Measurements from ENCODE around the gene MYBPC3. TPM values are rescaled to one million over a fixed set of nuclear protein-coding genes. Genes with fewer than 3 reads are reported as not detected.
A peak's percentile ranks its signal among the peaks of the same experiment; 100 is the strongest.
"Not testable (repeated sequence)": the region's sequence is repeated elsewhere in the genome, so short reads cannot be mapped to it uniquely, and the experiment has no call there.

The MYBPC3 gene
- total and polyA plus RNA-seq, 2 donors from 2014 or later = 0.19 to 0.52 TPM

DNA sequence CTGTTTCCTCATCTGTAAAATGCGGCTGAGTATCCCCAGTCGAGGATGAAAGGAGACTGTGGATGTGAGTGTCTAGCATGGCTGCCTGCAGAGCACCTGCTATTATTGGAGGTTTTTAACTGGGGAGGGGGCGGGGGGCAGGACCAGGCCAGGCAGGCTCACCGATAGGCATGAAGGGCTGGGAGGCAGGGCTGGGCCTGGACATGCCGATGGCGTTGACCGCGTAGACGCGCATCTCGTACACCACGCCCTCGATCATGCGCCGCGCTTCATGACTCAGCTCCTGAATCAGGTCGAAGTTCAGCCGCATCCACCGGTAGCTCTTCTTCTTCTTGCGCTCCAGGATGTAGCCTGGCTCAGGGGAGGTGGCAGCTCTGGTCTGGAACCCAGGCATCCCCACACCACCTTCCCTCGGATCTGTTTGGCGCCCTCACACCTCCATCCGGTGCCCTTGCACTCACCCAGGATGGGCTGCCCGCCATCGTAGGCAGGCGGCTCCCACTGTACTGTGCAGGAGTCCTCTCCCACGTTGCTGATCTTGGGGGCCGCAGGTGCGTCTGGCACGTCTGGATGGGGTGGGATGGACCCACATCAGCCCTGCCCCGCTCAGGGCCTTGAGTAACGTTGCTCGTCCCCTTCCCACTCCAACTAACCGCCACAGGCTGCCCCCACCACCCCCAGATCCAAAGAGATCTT is 15.1 kb downstream of the MYBPC3 start:
- no peak for FAIRE-seq
- H3K9me3 ChIP-seq (ENCODE audit: control insufficient read depth in 2 of 3, insufficient read depth in 1 of 3, low read length in 3 of 3) = no peaks in the 10 kb centered on the region
- H3K27ac ChIP-seq (ENCODE audit: low read depth in 2 of 2, low read length in 2 of 2) = no peak overlapping the region
- H3K4me3 ChIP-seq (ENCODE audit: low read length in 3 of 3) = no peak overlapping the region
- no peak for TF ChIP-seq CTCF (IDR thresholded peaks at IDR 0.05; ENCODE audit: borderline replicate concordance, extremely low read depth, insufficient read depth)
- DNase-seq = peak in 2 of 5 donors; percentile 36 to 43
- intact Hi-C loops (cut with DNase I) = no loop called here
- no peak overlapping the region for H3K9ac ChIP-seq (ENCODE audit: low read length in 3 of 3)
- H3K4me1 ChIP-seq (ENCODE audit: control insufficient read depth in 2 of 3, insufficient read depth in 2 of 3, low read depth in 1 of 3, low read length in 3 of 3) = no peaks in the 10 kb centered on the region
- H3K36me3 ChIP-seq (ENCODE audit: control insufficient read depth in 2 of 3, insufficient read depth in 3 of 3, low read length in 3 of 3) = no peaks in the 10 kb centered on the region
- H3K27me3 ChIP-seq (ENCODE audit: control insufficient read depth, insufficient read depth, low read length) = no peaks in the 10 kb centered on the region

DNA sequence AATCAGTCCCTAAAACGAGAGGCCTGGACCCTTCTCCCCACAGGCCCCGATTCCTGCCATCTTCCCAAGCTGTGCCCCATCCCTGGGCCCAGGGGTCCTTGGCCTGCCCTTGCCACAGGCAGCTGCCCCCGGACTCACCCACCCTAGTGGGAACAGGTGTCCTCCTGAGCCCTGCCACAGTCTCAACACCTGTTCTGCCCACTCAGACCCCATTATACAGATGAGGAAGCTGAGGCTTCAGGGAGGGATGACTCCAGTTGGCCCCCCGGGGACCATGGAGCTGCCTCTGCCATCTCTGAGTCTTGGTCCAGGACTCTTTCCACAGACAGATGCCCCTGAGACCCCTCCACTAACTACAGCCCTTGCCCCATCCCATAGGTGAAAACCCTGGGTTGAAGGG is 15.9 kb downstream of the MYBPC3 start:
- Histone ChIP-seq H3K9ac (ENCODE audit: low read length in 3 of 3) (no peak overlapping the region), H3K27me3 (ENCODE audit: control insufficient read depth, insufficient read depth, low read length) (no peaks in the 10 kb centered on the region), H3K27ac (ENCODE audit: low read depth in 2 of 2, low read length in 2 of 2) (no peak overlapping the region), H3K4me3 (ENCODE audit: low read length in 3 of 3) (no peak overlapping the region), H3K36me3 (ENCODE audit: control insufficient read depth in 2 of 3, insufficient read depth in 3 of 3, low read length in 3 of 3) (no peaks in the 10 kb centered on the region), H3K4me1 (ENCODE audit: control insufficient read depth in 2 of 3, insufficient read depth in 2 of 3, low read depth in 1 of 3, low read length in 3 of 3) (no peaks in the 10 kb centered on the region), H3K9me3 (ENCODE audit: control insufficient read depth in 2 of 3, insufficient read depth in 1 of 3, low read length in 3 of 3) (no peaks in the 10 kb centered on the region)
- FAIRE-seq (no peak), DNase-seq (peak in 2 of 5 donors; percentile 25 to 62)
- intact Hi-C loops (cut with DNase I) = no loop called here
- no peak for TF ChIP-seq CTCF (IDR thresholded peaks at IDR 0.05; ENCODE audit: borderline replicate concordance, extremely low read depth, insufficient read depth)

- DNase-seq (peak in 2 of 5 donors; percentile 25 to 45), FAIRE-seq (no peak)
- intact Hi-C loops (cut with DNase I) = no loop called here
- no peak for TF ChIP-seq CTCF (IDR thresholded peaks at IDR 0.05; ENCODE audit: borderline replicate concordance, extremely low read depth, insufficient read depth)
- H3K4me3 ChIP-seq (ENCODE audit: low read length in 3 of 3) = no peak overlapping the region
- H3K9ac ChIP-seq (ENCODE audit: low read length in 3 of 3) = no peak overlapping the region
- H3K27me3 ChIP-seq (ENCODE audit: control insufficient read depth, insufficient read depth, low read length) = no peaks in the 10 kb centered on the region
- H3K9me3 ChIP-seq (ENCODE audit: control insufficient read depth in 2 of 3, insufficient read depth in 1 of 3, low read length in 3 of 3) = no peaks in the 10 kb centered on the region
- no peak overlapping the region for H3K27ac ChIP-seq (ENCODE audit: low read depth in 2 of 2, low read length in 2 of 2)
- H3K4me1 ChIP-seq (ENCODE audit: control insufficient read depth in 2 of 3, insufficient read depth in 2 of 3, low read depth in 1 of 3, low read length in 3 of 3) = no peaks in the 10 kb centered on the region
- no peaks in the 10 kb centered on the region for H3K36me3 ChIP-seq (ENCODE audit: control insufficient read depth in 2 of 3, insufficient read depth in 3 of 3, low read length in 3 of 3)
Observed at GRCh38 chr11:47335733-47336132, 16.8 kb downstream of the MYBPC3 start.

DNA sequence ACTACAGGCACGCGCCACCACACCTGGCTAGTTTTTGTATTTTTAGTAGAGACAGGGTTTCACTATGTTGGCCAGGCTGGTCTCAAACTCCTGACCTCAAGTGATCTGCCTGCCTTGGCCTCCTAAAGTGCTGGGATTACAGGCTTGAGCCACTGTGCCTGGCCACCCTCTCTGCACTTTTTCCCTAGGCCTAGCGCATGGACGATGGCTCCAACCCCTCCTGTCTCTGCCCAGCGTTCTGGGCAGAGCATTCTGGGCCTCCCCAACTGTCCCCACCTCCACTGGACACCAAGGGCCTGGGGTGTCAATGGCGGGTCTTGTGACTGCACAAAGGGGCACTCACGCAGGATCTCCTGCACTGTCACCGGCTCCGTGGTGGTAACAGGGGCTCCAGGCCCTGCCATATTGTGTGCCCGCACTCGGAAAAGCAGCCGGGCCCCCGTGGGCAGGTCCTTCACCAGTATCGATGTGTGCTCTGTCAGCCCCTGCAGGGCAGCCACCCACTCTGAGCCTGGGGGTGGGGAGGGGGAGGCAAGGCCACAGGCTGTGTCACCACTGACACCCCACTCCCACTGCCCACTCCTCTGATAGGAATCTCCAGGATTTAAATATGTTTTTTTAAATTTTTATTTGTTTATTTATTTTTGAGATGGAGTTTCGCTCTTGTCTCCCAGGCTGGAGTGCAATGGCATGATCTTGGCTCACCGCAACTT is 17.6 kb downstream of the MYBPC3 start:
- H3K9ac ChIP-seq (ENCODE audit: low read length in 3 of 3); intact Hi-C loops (cut with DNase I); H3K4me3 ChIP-seq (ENCODE audit: low read length in 3 of 3); H3K27me3 ChIP-seq (ENCODE audit: control insufficient read depth, insufficient read depth, low read length); H3K9me3 ChIP-seq (ENCODE audit: control insufficient read depth in 2 of 3, insufficient read depth in 1 of 3, low read length in 3 of 3); H3K27ac ChIP-seq (ENCODE audit: low read depth in 2 of 2, low read length in 2 of 2); H3K36me3 ChIP-seq (ENCODE audit: control insufficient read depth in 2 of 3, insufficient read depth in 3 of 3, low read length in 3 of 3); FAIRE-seq; H3K4me1 ChIP-seq (ENCODE audit: control insufficient read depth in 2 of 3, insufficient read depth in 2 of 3, low read depth in 1 of 3, low read length in 3 of 3): not testable (repeated sequence)
- DNase-seq = peak in 2 of 5 donors; percentile 24 to 59
